HG02981 (cell line): Measurements from ENCODE around the gene ELP1.

Experiments
- ATAC-seq: cut with Tn5 transposase; IDR thresholded peaks from one replicate; pipeline ENCODE4 v1.9.1; 2021; ENCODE audit warnings: mild to moderate bottlenecking, moderate library complexity; ENCODE audit not compliant: unreplicated experiment

ELP1 gene

GRCh38 chr9:108883085-108883484, 50.8 kb downstream of the ELP1 start:
- no peak for ATAC-seq

DNA sequence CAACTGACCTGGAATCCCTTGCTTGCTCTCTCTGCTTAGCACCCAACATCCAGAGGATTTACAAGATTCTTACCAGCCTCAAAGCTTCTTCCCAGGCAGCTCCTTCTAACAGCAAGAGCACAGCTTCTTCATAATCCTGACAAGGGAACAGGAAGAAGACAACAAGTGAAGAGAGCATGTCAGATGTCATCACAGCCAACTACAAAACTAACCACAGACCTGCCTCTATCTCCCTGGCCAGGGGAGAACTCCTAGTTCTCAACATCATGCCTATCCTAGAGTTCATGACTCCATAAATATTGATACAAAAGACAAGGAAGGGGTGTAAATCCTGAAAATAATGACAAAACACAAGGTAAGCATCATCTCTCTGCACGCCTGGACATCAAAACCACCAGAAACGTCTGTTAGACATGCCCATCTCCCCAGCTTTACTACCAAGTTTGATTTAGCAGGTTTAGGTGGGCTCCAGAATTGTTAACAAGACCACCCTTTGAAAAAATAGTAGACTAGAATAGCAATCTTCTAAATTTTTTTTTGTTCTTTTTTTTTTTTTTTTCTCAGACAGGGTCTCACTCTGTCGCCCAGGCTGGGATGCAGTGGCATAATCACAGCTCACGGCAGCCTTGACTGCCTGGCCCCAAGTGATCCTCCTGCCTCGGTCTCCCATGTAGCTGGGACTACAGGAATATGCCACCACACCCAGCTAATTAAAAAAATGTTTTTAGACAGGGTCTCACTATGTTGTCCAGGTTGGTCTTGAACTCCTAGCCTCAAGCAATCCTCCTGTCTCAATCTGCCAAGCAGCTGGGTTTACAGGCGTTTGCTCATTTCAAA, 51.7 kb downstream of the ELP1 start:
- no peak for ATAC-seq

DNA sequence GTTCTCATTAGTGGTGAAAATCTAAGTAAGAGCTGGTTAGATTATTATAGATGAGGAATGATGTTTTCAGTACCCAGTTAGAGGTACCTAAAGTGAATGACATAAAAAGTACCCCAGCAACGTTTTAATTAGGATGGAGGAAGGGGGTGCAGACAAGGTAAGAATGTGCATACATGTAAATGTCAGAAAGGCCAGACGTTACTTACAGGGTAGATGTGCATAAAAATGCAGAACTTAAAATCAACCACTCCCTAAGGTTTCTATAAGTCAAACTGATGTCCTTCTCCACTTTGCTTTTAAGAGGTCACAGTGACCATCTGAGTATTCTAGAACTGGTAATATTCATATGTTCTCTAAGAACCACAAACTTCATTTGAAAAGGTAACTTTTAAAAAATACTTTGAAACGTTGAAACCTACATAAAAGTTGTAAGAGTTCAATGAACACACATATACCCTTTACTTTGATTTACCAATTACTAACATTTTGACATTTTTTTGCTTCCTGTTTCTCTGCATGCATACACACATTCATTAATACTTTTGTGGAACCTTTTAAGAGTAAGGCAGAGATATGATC, 53.1 kb downstream of the ELP1 start:
- ATAC-seq = no peak

- no peak for ATAC-seq
Measured at GRCh38 chr9:108877524-108877923, 56.4 kb downstream of the ELP1 start.

DNA sequence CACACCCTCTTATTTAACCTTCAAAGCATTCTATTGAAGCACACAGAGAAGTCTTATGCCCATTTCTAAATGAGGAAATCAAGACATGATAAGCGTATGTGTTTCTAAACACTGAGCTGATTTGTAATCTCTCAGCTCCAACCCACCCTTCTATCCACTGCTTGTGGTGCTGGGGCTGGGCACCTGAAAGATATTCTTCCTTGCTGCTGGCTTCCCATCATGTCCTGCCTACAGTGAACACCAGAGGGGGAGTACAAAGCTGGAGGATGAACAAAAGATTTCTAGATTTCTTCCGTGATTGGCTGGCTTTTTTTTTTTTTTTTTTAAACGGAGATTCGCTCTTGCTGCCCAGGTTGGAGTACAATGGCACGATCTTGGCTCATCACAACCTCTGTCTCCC, 57.5 kb downstream of the ELP1 start:
- ATAC-seq = no peak

- peak; percentile 58 for ATAC-seq
Measured at GRCh38 chr9:108874058-108874788, 59.7 kb downstream of the ELP1 start.

DNA sequence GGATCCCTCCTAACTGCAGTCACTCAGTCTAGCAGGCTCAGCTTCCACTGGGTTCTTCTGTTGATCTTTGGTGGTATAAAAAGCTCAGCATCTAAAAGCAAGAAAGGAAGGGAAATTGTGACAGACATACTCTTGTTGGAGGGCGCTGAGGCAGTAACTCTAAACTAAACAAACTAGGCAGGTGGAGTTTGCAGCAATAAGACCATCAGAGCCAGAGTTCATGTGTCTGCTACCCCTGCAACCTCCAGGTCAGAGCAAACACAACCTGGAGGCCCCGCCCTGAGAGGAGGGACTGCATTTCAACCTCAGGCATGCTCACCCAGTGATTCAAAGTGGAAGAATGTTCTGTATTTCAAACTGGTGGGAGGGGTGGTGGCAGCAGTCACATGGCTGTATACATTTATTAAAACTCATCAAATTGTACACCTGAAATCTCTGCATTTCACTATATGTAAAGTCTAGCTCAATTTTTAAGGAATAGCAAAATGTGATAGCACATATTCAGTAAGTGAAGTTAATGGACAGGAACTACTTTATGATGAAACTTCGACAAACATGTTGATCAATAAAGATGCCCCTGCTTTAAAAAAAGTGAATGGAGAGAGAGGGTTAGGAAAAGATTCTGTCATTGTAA, 64.7 kb downstream of the ELP1 start:
- ATAC-seq = no peak

GRCh38 chr9:108867829-108868228, 66.1 kb downstream of the ELP1 start:
- ATAC-seq = no peak

DNA sequence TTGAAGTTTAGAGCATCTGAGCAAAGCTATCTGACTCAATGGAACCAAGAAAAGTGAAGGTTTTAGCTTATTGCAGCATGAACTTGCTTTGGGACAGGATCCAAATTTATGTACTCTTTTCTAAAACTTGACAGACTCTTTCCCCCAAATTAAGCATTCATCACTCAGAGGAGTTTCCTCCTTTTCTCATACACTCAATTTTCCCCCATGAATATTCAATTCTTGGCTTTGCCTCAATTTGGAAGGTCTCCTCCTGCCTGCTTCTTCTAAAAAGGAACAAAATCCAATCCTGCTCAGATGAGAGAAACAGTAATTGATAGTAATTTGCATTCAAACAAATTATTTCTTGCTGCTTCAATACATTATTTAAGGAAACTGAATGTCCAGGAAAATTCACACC, 66.8 kb downstream of the ELP1 start:
- no peak for ATAC-seq

- ATAC-seq = no peak
Measured at GRCh38 chr9:108866001-108866420, 67.9 kb downstream of the ELP1 start.

GRCh38 chr9:108865037-108865436, 68.9 kb downstream of the ELP1 start:
- no peak for ATAC-seq

GRCh38 chr9:108864446-108864845, 69.5 kb downstream of the ELP1 start:
- no peak for ATAC-seq

DNA sequence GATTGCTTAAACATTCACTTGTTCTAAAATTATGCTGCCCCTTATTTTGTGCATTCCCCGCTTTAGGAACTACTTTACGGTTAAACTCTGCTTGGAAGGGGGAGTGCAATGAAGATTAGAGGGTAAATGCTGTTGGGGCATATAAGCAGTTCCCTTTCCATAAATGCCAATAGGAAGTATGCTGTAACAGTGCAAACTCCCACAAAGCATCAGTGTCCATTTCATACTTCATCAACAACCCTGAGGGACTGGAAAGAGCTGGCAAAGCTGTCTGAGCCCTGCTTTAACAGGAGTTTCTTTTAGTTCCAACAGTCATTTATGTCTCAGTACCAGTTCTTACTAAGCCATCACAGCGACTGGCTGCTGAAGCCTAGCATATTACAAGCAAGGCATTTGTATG, 70.0 kb downstream of the ELP1 start:
- ATAC-seq = no peak

DNA sequence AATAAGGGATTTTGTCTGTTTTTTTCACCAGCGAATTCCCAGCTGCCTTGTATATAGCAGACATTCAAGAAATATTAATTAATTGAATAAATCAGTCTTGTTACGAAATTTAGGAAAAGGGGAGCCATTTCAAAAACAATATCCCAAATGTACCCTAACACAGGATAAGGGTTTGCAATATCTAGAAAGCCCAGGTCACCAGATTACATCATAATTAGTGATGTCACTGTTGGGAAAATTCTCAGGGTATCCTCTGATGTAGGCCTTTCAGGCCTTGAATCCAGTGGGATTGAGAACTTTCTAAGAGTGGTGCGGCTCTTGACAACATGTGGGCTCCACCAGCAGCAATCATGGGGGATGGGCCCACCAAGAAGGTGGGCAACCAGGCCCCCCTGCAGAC, 71.9 kb downstream of the ELP1 start, which contains the start of gene ACTL7A:
ACTL7A (plus strand) TSS at position 270 of the 400 bp plus-strand sequence; CDS start at position 327, 57 bp downstream.
- no peak for ATAC-seq

DNA sequence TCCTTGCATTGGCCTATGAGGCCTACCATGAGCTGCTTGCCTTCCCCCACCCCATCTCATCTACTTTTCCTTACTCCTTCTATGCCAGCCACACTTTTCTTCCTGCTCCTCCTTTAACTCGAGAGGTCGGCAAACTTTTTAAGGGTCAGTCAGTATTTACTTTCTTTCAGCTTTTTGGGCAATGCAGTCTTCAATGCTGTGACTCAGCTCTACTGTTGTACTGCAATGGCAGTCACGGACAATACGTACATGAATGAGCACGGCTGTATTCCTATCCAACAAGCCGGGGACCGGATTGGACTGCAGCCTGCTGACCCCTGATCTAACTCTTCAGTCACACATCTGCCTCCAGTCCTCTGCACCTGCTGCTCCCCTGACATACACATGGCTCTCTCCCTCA, 72.5 kb downstream of the ELP1 start:
- ATAC-seq = no peak

DNA sequence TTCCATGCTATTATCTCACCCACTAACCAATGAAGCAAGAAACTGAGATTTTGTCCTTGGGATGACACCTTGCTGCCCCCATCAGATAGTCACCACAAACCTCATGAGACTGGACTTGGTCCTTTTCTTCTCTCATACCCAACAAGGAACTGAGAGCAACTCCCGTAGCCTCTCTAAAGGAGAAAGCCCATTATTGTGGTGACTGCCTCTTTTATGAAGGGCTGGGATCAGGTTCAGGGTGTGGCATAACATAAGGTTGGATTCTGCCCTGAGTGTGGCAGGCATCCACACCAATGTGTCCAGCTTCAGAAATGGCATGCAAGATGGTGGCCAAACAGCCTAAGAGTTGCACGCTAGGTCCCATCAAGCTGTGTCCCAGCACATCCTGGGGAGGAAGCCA, 73.2 kb downstream of the ELP1 start:
- ATAC-seq = no peak

- no peak for ATAC-seq
Measured at GRCh38 chr9:108860354-108860753, 73.6 kb downstream of the ELP1 start.

DNA sequence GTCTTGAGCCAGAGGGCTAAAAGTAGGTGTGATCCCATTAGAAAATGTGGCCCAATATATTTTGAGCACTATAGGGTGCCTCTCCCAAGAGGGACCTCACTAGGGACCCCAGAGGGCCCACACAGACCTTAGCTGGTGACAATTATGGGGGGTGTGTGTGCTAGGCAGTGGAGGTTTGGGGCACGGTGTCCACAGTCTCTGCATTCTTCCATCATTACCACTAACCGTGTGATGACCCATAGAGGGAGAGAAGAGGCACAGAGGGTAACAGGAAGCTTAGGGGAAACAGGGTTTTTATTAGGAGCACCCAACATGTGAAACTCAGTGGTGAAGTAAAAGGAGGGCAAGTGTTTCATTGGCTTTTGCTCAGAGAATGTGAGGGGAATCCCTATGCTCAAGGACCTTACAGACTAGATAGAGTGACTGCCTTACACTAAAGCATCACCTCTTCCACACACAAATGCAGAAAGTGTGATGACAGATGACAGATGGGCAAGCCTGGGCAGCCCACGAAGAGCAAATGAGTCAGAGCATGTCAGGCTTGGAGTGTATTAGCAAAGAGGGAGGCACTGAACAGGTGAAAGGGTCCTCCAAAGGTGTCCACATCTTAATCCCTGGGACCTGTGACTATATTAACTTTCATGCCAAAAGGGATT, 74.3 kb downstream of the ELP1 start:
- ATAC-seq = peak; percentile 52

- ATAC-seq = no peak
Measured at GRCh38 chr9:108857572-108857971, 76.4 kb downstream of the ELP1 start.

DNA sequence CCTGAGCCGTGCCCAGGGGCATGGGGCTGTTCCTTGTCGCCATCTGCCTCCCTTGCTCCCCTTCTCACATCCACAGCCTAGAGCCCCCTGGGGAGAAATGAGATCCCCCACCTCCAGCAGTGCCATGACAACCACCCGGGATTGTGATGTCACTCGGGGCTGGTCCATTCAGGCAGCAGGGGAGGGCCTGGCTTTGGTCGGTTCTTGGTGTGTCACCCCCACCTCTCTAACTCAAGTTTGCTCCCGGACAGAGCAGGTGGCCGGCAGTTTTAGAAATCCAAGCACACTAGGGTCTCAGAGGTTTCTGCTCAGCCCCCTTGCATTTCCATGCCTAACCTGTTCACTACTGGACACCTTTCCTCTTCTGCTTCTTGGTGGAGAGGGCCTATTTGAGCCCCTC, 78.0 kb downstream of the ELP1 start, which contains the start of gene ACTL7B:
ACTL7B (minus strand) TSS at position 99 of the 400 bp plus-strand sequence; CDS start at position 43, 56 bp downstream.
- no peak for ATAC-seq

GRCh38 chr9:108855529-108855886, 78.4 kb downstream of the ELP1 start:
- no peak for ATAC-seq
